SK-N-SH (cell line): ENCODE results near the gene TMEM14C. TPM values are rescaled to one million over a fixed set of nuclear protein-coding genes. Genes with fewer than 3 reads are reported as not detected.

Experiments
- CTCF ChIA-PET: fragments of 300-600, 350-600 bp; formaldehyde crosslinking; extraction: SDS; loops from one replicate; lab custom pipeline; 2021; lab: Yijun Ruan, JAX
- POLR2A ChIA-PET: fragments of 350-600 bp; sonication (Branson Sonifier 250); formaldehyde crosslinking; extraction: SDS; loops from one replicate; lab custom pipeline; 2020; ENCODE audit warnings: antibody characterized with exemption, inconsistent platforms; lab: Yijun Ruan, JAX
- DNase-seq: peaks from one replicate; pipeline ENCODE4 v3.0.0; 2012
- H2AFZ ChIP-seq: fragments of 200-600 bp; sonication (generic); 2 replicates; pipeline ENCODE4 v1.8.1; 2016; ENCODE audit warnings: antibody characterized with exemption, mild to moderate bottlenecking, low read depth
- H3F3A ChIP-seq: fragments of 200-600 bp; sonication (generic); replicated peaks from 2 replicates; pipeline ENCODE3; 2016; ENCODE audit warnings: antibody characterized with exemption, mild to moderate bottlenecking; ENCODE audit not compliant: insufficient read depth
- H3K27ac ChIP-seq, 2 experiments: fragments of 200-500 bp in 1 of 2; fragments of 200-600 bp in 1 of 2; sonication (Bioruptor generic) in 1 of 2; sonication (generic), shearing (Covaris generic) in 1 of 2; 2 replicates each; pipeline versions ENCODE4 v1.5.1 to v1.6.1; 2014 to 2016; ENCODE audit warnings: low read depth in 2 of 2, inconsistent platforms in 1 of 2, low read length in 1 of 2, mild to moderate bottlenecking in 1 of 2, mixed read lengths in 1 of 2
- H3K27me3 ChIP-seq: fragments of 200-600 bp; sonication (generic), shearing (Covaris generic); 2 replicates; pipeline ENCODE4 v1.6.1; 2016; ENCODE audit warnings: mixed run types; ENCODE audit not compliant: insufficient read depth
- H3K36me3 ChIP-seq, 2 experiments: fragments of 200-500 bp in 1 of 2; fragments of 200-600 bp in 1 of 2; sonication (Bioruptor generic) in 1 of 2; sonication (generic) in 1 of 2; replicated peaks in 1 of 2; 2 replicates each; pipeline versions ENCODE3 to v1.5.1; 2014 to 2016; ENCODE audit warnings: low read length in 1 of 2, mild to moderate bottlenecking in 1 of 2; ENCODE audit not compliant: insufficient read depth in 2 of 2, control insufficient read depth in 1 of 2
- H3K4me1 ChIP-seq, 2 experiments: fragments of 200-500 bp in 1 of 2; fragments of 200-600 bp in 1 of 2; sonication (Bioruptor generic) in 1 of 2; sonication (generic), shearing (Covaris generic) in 1 of 2; 2 replicates each; pipeline versions ENCODE4 v1.5.1 to v1.6.1; 2014 to 2016; ENCODE audit warnings: low read depth in 1 of 2, low read length in 1 of 2, mixed run types in 1 of 2; ENCODE audit not compliant: insufficient read depth in 2 of 2, control insufficient read depth in 1 of 2
- H3K4me2 ChIP-seq: fragments of 200-600 bp; sonication (generic), shearing (Covaris generic); 2 replicates; pipeline ENCODE4 v1.6.1; 2017; ENCODE audit warnings: mixed run types
- H3K4me3 ChIP-seq, 2 experiments: fragments of 200-500 bp in 1 of 2; fragments of 200-600 bp in 1 of 2; sonication (Bioruptor generic) in 1 of 2; sonication (generic), shearing (Covaris generic) in 1 of 2; 2 replicates each; pipeline versions ENCODE4 v1.5.1 to v1.8.1; 2014 to 2016; ENCODE audit warnings: low read depth in 2 of 2, inconsistent platforms in 1 of 2, low read length in 1 of 2, mild to moderate bottlenecking in 1 of 2, mixed read lengths in 1 of 2, moderate library complexity in 1 of 2
- H3K79me2 ChIP-seq: fragments of 200-600 bp; sonication (generic); 2 replicates; pipeline ENCODE4 v1.8.1; 2017; ENCODE audit warnings: mild to moderate bottlenecking; ENCODE audit not compliant: insufficient read depth
- H3K9ac ChIP-seq: fragments of 200-600 bp; sonication (generic); 2 replicates; pipeline ENCODE4 v1.6.1; 2017; ENCODE audit warnings: mixed run types
- H3K9me2 ChIP-seq: fragments of 200-600 bp; sonication (generic); 2 replicates; pipeline ENCODE4 v1.6.1; 2017; ENCODE audit warnings: mixed run types
- H3K9me3 ChIP-seq: fragments of 200-600 bp; sonication (generic); 2 replicates; pipeline ENCODE4 v1.6.1; 2017; ENCODE audit warnings: mixed run types, mild to moderate bottlenecking, moderate library complexity
- H4K20me1 ChIP-seq: fragments of 200-600 bp; sonication (generic); 2 replicates; pipeline ENCODE4 v1.6.1; 2017; ENCODE audit warnings: mild to moderate bottlenecking, mixed run types; ENCODE audit not compliant: insufficient read depth
- FOSL2 ChIP-seq: IDR thresholded peaks from 2 replicates; pipeline ENCODE4 v1.4.0; 2012; ENCODE audit warnings: low read depth, mild to moderate bottlenecking, moderate library complexity, borderline replicate concordance
- FOXJ3 ChIP-seq: sonication (generic); formaldehyde crosslinking; IDR thresholded peaks from 2 replicates; pipeline ENCODE4 v1.5.1; 2020; ENCODE audit warnings: mild to moderate bottlenecking, missing genetic modification reagents
- FOXM1 ChIP-seq: IDR thresholded peaks from 2 replicates; pipeline ENCODE4 v1.4.0; 2012; ENCODE audit warnings: low read depth, mild to moderate bottlenecking
- JUND ChIP-seq: IDR thresholded peaks from 2 replicates; pipeline ENCODE4 v1.4.0; 2012
- POLR2AphosphoS5 ChIP-seq: IDR thresholded peaks from 2 replicates; pipeline ENCODE4 v1.6.1; 2012; ENCODE audit warnings: low read depth, low read length
- SIN3A ChIP-seq: IDR thresholded peaks from 2 replicates; pipeline ENCODE4 v1.6.1; 2012; ENCODE audit warnings: low read depth, mild to moderate bottlenecking, low read length, moderate library complexity, borderline replicate concordance
- TCF12 ChIP-seq: IDR thresholded peaks from 2 replicates; pipeline ENCODE4 v1.4.0; 2012
- WGBS: methylation state at CpG from one replicate; pipeline ENCODE4 v1.1.6; 2017; ENCODE audit warnings: low lambda C conversion rate; 5-methylcytosine and 5-hydroxymethylcytosine counted together
- polyA plus RNA-seq, 3 experiments: library from polyadenylated mRNA; depleted of rRNA; stranded (reverse); fragments of >200 nt; gene quantifications; 2 replicates each; pipeline ENCODE4 v1.2.3, GENCODE V29; 2012
- TF ChIP-seq, protein P1 (sequence below): fragments of 150-350 bp; IDR thresholded peaks from 2 replicates; pipeline ENCODE4 v1.6.1; 2017; ENCODE audit warnings: antibody characterized with exemption, low read length, low read depth, borderline replicate concordance
- TF ChIP-seq, protein P2 (sequence below): IDR thresholded peaks from 2 replicates; pipeline ENCODE4 v1.4.0; 2012; ENCODE audit warnings: low read depth, borderline replicate concordance
- TF ChIP-seq, protein P3 (sequence below): IDR thresholded peaks from 2 replicates; pipeline ENCODE4 v1.4.0; 2012; ENCODE audit warnings: low read depth
- TF ChIP-seq, protein P4 (sequence below): fragments of 150-350 bp; IDR thresholded peaks from 2 replicates; pipeline ENCODE4 v1.6.1; 2016; ENCODE audit warnings: mild to moderate bottlenecking, low read depth, low read length
- TF ChIP-seq, protein P5 (sequence below): fragments of 200-600 bp; sonication (generic); IDR thresholded peaks from 2 replicates; pipeline ENCODE4 v1.6.1; 2017; ENCODE audit warnings: antibody characterized with exemption, mild to moderate bottlenecking, moderate library complexity

The TMEM14C gene
- polyA plus RNA-seq, 1 of the 3 experiments (the other 2 are of a cell fraction) = 199 TPM

DNA sequence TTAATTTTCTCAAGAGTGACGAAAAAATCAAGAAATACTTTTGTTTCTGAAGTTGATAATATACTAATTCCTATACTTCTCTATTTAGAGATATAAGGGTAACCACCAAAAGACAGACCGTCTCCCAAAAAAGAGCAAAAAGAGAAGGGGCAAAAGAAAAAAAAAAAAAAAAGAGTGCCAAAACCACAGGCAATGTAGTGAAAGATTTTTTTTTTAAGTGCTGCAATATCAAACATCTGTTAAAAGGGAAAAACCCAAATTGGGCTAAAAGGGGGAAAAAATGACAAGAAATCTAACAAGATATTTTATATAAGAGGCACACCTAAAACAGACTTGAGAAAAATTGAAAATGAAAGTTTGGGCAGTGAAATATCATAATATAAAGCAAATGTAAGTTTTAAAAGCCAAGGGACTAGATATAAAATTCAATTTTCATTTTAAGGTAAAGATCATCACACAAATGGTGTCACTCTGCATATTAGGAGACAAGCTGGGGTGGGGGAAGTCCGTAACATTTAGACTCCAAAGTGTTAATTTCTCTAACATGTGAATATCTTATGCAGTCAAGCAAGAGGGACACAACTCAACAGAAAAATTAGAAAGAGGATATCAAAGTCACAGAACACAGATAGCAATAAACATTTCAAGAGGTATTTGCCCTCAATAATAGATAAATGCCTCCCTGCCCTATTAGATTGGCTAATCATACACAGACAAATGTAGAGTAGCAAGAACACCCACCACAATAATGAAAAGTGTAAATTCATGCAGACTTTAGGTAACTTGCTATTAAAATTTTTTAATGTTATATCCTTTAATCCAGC lies 37.6 kb upstream of the TMEM14C start:
- Histone ChIP-seq H2AFZ (no peak overlapping the region), H3K27me3 (no peaks in the 10 kb centered on the region), H3K4me3 (no peak overlapping the region), H3K9me2 (no peaks in the 10 kb centered on the region), H3K9ac (no peak overlapping the region), H4K20me1 (no peaks in the 10 kb centered on the region), H3K27ac (no peak overlapping the region), H3F3A (no peaks in the 10 kb centered on the region), H3K9me3 (no peaks in the 10 kb centered on the region), H3K4me2 (no peak overlapping the region), H3K79me2 (no peaks in the 10 kb centered on the region), H3K36me3 (no peaks in the 10 kb centered on the region), H3K4me1 (no peaks in the 10 kb centered on the region)
- POLR2A ChIA-PET = no interaction called here
- CTCF ChIA-PET = no interaction called here
- DNase-seq = no peak
- TF ChIP-seq TCF12 (no peak), FOXM1 (no peak), FOXJ3 (CRISPR knock-in tag) (no peak), POLR2AphosphoS5 (no peak), SIN3A (no peak), JUND (no peak), FOSL2 (no peak)
- TF ChIP-seq, protein P1, sequence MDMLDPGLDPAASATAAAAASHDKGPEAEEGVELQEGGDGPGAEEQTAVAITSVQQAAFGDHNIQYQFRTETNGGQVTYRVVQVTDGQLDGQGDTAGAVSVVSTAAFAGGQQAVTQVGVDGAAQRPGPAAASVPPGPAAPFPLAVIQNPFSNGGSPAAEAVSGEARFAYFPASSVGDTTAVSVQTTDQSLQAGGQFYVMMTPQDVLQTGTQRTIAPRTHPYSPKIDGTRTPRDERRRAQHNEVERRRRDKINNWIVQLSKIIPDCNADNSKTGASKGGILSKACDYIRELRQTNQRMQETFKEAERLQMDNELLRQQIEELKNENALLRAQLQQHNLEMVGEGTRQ = no peak
- TF ChIP-seq, protein P2, sequence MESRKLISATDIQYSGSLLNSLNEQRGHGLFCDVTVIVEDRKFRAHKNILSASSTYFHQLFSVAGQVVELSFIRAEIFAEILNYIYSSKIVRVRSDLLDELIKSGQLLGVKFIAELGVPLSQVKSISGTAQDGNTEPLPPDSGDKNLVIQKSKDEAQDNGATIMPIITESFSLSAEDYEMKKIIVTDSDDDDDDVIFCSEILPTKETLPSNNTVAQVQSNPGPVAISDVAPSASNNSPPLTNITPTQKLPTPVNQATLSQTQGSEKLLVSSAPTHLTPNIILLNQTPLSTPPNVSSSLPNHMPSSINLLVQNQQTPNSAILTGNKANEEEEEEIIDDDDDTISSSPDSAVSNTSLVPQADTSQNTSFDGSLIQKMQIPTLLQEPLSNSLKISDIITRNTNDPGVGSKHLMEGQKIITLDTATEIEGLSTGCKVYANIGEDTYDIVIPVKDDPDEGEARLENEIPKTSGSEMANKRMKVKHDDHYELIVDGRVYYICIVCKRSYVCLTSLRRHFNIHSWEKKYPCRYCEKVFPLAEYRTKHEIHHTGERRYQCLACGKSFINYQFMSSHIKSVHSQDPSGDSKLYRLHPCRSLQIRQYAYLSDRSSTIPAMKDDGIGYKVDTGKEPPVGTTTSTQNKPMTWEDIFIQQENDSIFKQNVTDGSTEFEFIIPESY = no peak
- TF ChIP-seq, protein P3, sequence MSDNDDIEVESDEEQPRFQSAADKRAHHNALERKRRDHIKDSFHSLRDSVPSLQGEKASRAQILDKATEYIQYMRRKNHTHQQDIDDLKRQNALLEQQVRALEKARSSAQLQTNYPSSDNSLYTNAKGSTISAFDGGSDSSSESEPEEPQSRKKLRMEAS = no peak
- TF ChIP-seq, protein P4, sequence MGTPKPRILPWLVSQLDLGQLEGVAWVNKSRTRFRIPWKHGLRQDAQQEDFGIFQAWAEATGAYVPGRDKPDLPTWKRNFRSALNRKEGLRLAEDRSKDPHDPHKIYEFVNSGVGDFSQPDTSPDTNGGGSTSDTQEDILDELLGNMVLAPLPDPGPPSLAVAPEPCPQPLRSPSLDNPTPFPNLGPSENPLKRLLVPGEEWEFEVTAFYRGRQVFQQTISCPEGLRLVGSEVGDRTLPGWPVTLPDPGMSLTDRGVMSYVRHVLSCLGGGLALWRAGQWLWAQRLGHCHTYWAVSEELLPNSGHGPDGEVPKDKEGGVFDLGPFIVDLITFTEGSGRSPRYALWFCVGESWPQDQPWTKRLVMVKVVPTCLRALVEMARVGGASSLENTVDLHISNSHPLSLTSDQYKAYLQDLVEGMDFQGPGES = no peak
- TF ChIP-seq, protein P5, sequence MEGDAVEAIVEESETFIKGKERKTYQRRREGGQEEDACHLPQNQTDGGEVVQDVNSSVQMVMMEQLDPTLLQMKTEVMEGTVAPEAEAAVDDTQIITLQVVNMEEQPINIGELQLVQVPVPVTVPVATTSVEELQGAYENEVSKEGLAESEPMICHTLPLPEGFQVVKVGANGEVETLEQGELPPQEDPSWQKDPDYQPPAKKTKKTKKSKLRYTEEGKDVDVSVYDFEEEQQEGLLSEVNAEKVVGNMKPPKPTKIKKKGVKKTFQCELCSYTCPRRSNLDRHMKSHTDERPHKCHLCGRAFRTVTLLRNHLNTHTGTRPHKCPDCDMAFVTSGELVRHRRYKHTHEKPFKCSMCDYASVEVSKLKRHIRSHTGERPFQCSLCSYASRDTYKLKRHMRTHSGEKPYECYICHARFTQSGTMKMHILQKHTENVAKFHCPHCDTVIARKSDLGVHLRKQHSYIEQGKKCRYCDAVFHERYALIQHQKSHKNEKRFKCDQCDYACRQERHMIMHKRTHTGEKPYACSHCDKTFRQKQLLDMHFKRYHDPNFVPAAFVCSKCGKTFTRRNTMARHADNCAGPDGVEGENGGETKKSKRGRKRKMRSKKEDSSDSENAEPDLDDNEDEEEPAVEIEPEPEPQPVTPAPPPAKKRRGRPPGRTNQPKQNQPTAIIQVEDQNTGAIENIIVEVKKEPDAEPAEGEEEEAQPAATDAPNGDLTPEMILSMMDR = no peak
- 66% methylated on average over 3 of the region's 3 CpGs for WGBS
